CD4-positive, alpha-beta T cell treated with Interleukin-2 at 100 ng/mL for 4 hours (primary cell): ENCODE results near the gene NRG2.

Experiments used
- DNase-seq: peaks from one replicate; pipeline ENCODE4 v3.0.0-alpha.2; 2020; ENCODE audit warnings: low spot score

Gene NRG2

GRCh38 chr5:139967353-139967752 lies 75.7 kb downstream of the NRG2 start:
- DNase-seq, result no peak

GRCh38 chr5:139966856-139967255 lies 76.2 kb downstream of the NRG2 start:
- no peak for DNase-seq

GRCh38 chr5:139964994-139965565 lies 78.0 kb downstream of the NRG2 start:
- no peak for DNase-seq

GRCh38 chr5:139964266-139964993 lies 78.7 kb downstream of the NRG2 start:
- no peak for DNase-seq

GRCh38 chr5:139962445-139962844 lies 80.7 kb downstream of the NRG2 start:
- DNase-seq, result no peak

GRCh38 chr5:139961435-139962157 lies 81.5 kb downstream of the NRG2 start:
- no peak for DNase-seq

- DNase-seq, result no peak
Measured at GRCh38 chr5:139960723-139961383, 82.2 kb downstream of the NRG2 start.

- no peak for DNase-seq
Measured at GRCh38 chr5:139958432-139959148, 84.5 kb downstream of the NRG2 start.

GRCh38 chr5:139956342-139956741 lies 86.8 kb downstream of the NRG2 start:
- DNase-seq, result no peak

- DNase-seq, result no peak
Measured at GRCh38 chr5:139955616-139956273, 87.4 kb downstream of the NRG2 start.

GRCh38 chr5:139955053-139955605 lies 88.0 kb downstream of the NRG2 start:
- no peak for DNase-seq

GRCh38 chr5:139954462-139954861 lies 88.6 kb downstream of the NRG2 start:
- no peak for DNase-seq

GRCh38 chr5:139954022-139954421 lies 89.1 kb downstream of the NRG2 start:
- no peak for DNase-seq

- DNase-seq, result no peak
Measured at GRCh38 chr5:139952574-139952973, 90.5 kb downstream of the NRG2 start.

- no peak for DNase-seq
Measured at GRCh38 chr5:139951983-139952382, 91.1 kb downstream of the NRG2 start.

GRCh38 chr5:139951296-139951924 lies 91.7 kb downstream of the NRG2 start:
- no peak for DNase-seq

GRCh38 chr5:139950436-139950835 lies 92.7 kb downstream of the NRG2 start:
- no peak for DNase-seq

- DNase-seq, result no peak
Measured at GRCh38 chr5:139949710-139950109, 93.4 kb downstream of the NRG2 start.

GRCh38 chr5:139947727-139948126 lies 95.4 kb downstream of the NRG2 start:
- DNase-seq, result no peak

GRCh38 chr5:139946440-139946839 lies 96.7 kb downstream of the NRG2 start:
- DNase-seq, result no peak

- no peak for DNase-seq
Measured at GRCh38 chr5:139946006-139946405, 97.1 kb downstream of the NRG2 start.
